Fibroblast of skin of left quadriceps (primary cell): Measurements from ENCODE around the gene NEK7.
"Not testable (repeated sequence)": the region's sequence is repeated elsewhere in the genome, so short reads cannot be mapped to it uniquely, and the experiment has no call there.

ENCODE experiments used
- DNase-seq, 2 experiments: peaks; one replicate each; pipeline ENCODE4 v3.0.0-alpha.2; 2013; ENCODE audit warnings: low read depth in 2 of 2

The NEK7 gene

GRCh38 chr1:198171667-198172540 lies 15.1 kb downstream of the NEK7 start:
- no peak for DNase-seq

GRCh38 chr1:198173832-198174231 lies 17.0 kb downstream of the NEK7 start:
- no peak for DNase-seq

- DNase-seq: no peak
Observed at GRCh38 chr1:198174297-198174696, 17.5 kb downstream of the NEK7 start.

GRCh38 chr1:198175423-198176170 lies 18.8 kb downstream of the NEK7 start:
- DNase-seq: no peak

- no peak for DNase-seq
Observed at GRCh38 chr1:198176179-198176578, 19.4 kb downstream of the NEK7 start.

GRCh38 chr1:198177546-198177945 lies 20.7 kb downstream of the NEK7 start:
- no peak for DNase-seq

GRCh38 chr1:198178615-198179014 lies 21.8 kb downstream of the NEK7 start:
- no peak for DNase-seq

- DNase-seq: no peak
Observed at GRCh38 chr1:198179556-198179981, 22.8 kb downstream of the NEK7 start.

GRCh38 chr1:198183605-198184004 lies 26.8 kb downstream of the NEK7 start:
- no peak for DNase-seq

- no peak for DNase-seq
Observed at GRCh38 chr1:198184516-198184915, 27.7 kb downstream of the NEK7 start.

GRCh38 chr1:198185146-198185545 lies 28.3 kb downstream of the NEK7 start:
- no peak for DNase-seq

- DNase-seq: no peak
Observed at GRCh38 chr1:198185759-198186158, 29.0 kb downstream of the NEK7 start.

- DNase-seq: no peak
Observed at GRCh38 chr1:198186916-198187580, 30.2 kb downstream of the NEK7 start.

GRCh38 chr1:198187973-198188588 lies 31.3 kb downstream of the NEK7 start:
- no peak for DNase-seq

- no peak for DNase-seq
Observed at GRCh38 chr1:198191117-198191516, 34.3 kb downstream of the NEK7 start.

GRCh38 chr1:198193871-198194270 lies 37.1 kb downstream of the NEK7 start:
- DNase-seq: not testable (repeated sequence)

GRCh38 chr1:198196630-198197029 lies 39.8 kb downstream of the NEK7 start:
- DNase-seq: no peak

- no peak for DNase-seq
Observed at GRCh38 chr1:198197285-198197684, 40.5 kb downstream of the NEK7 start.

GRCh38 chr1:198199105-198199504 lies 42.3 kb downstream of the NEK7 start:
- no peak for DNase-seq

GRCh38 chr1:198201956-198202784 lies 45.4 kb downstream of the NEK7 start:
- DNase-seq: no peak

- DNase-seq: no peak
Observed at GRCh38 chr1:198203434-198203833, 46.6 kb downstream of the NEK7 start.
